Measurements from ENCODE around the gene TRAF3IP1.

The TRAF3IP1 gene

DNA sequence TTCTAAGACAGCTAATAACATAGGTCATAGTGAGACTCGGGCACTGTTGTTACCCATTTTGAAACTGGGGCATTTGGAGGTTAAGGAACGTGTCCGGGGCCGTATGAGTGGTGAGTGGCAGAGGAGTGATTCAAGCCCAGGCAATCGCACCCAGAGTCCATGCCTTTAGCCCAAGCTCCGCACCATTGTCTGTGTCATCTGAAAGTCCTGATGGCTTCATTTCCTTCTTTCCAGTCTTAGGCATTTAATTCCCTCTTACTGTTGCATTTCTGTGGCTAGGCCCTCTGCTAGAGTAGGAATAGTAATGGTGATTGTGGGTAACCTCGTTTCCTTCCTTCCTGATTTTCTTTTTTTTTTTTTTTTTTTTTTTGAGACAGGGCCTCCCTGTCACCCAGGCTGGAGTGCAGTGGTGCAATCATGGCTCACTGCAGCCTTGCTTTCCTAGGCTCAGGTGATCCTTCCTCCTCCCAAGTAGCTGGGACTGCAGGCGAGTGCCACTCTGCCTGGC is 56.6 kb downstream of the TRAF3IP1 start:
- TF ChIP-seq, protein P1, sequence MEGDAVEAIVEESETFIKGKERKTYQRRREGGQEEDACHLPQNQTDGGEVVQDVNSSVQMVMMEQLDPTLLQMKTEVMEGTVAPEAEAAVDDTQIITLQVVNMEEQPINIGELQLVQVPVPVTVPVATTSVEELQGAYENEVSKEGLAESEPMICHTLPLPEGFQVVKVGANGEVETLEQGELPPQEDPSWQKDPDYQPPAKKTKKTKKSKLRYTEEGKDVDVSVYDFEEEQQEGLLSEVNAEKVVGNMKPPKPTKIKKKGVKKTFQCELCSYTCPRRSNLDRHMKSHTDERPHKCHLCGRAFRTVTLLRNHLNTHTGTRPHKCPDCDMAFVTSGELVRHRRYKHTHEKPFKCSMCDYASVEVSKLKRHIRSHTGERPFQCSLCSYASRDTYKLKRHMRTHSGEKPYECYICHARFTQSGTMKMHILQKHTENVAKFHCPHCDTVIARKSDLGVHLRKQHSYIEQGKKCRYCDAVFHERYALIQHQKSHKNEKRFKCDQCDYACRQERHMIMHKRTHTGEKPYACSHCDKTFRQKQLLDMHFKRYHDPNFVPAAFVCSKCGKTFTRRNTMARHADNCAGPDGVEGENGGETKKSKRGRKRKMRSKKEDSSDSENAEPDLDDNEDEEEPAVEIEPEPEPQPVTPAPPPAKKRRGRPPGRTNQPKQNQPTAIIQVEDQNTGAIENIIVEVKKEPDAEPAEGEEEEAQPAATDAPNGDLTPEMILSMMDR (IDR thresholded peaks at IDR 0.05), result no peak
- no peak for DNase-seq (ENCODE audit: low spot score)
- H3K27ac ChIP-seq, result no peak overlapping the region
- no peak overlapping the region for H3K4me3 ChIP-seq

DNA sequence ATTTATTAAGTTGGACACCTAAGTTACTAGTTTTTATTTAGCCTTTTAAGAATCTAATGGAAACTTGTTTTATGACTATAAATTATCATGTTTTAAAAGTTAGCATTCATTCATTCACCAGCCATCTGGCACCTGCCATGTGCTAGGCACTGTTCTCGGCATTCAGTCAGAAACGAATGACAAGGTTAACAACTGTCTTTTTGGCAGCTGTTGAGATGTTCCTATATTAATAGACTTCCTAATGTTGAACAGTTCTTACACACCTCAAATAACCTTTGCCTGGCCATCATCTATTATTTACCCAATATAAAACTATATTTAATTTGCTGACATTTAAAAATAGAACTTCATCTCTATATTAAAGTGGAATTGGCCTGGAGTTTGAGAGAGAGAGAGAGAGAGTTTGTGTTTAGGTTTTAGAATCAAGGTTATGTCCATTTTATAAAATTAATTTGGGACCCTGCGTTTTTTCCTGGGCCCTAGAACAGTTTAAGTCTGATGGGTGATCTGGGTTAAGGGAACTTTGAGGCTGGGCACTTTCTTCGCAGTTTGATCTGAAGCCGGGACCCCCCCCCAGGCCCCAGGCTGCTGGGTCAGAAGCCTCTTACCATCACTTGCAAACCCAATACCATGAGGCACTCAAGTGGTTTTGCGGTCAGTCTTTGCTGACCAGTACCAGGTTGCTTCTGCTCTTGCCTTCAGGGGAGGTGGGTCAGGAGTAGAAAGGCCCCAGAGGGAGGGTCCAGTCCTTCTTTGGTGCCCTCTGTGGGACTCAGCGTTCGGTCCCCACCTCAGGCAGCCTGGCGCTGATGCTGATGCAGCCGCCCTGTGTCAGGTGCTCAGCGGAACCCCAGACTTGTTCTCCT is 58.1 kb downstream of the TRAF3IP1 start:
- H3K4me3 ChIP-seq, result no peak overlapping the region
- peak overlapping the region in 1 of 2 donors; percentile 66 for H3K27ac ChIP-seq
- TF ChIP-seq, protein P1 (IDR thresholded peaks at IDR 0.05), result no peak
- no peak for DNase-seq (ENCODE audit: low spot score)

- Histone ChIP-seq H3K27ac (peak overlapping the region in 1 of 2 donors; percentile 66), H3K4me3 (no peak overlapping the region)
- DNase-seq (ENCODE audit: low spot score), result no peak
- TF ChIP-seq, protein P1 (IDR thresholded peaks at IDR 0.05), result no peak
Measured at GRCh38 chr2:238379096-238379810, 58.9 kb downstream of the TRAF3IP1 start.

DNA sequence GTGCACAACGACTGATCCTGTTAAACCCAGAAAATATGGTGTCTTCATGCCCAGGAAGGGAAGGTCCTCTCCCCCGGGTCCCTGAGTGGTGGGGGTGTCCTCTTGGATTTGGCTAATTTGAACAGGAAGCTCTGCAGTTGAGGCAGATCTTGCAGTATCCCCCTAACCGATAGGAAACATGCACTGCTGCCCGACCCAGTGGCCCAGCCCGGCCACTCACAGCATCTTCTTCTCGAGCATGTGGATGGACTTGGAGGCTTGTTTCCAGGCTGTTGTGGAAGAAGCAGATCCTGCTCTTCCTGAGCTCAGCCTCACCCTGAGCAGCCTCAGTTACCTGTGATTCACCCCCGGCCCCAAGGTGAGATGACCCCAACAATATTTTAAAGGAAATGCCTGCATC is 60.0 kb downstream of the TRAF3IP1 start:
- Histone ChIP-seq H3K27ac (peak overlapping the region in 1 of 2 donors; percentile 66), H3K4me3 (no peak overlapping the region)
- TF ChIP-seq, protein P1 (IDR thresholded peaks at IDR 0.05), result no peak
- no peak for DNase-seq (ENCODE audit: low spot score)

DNA sequence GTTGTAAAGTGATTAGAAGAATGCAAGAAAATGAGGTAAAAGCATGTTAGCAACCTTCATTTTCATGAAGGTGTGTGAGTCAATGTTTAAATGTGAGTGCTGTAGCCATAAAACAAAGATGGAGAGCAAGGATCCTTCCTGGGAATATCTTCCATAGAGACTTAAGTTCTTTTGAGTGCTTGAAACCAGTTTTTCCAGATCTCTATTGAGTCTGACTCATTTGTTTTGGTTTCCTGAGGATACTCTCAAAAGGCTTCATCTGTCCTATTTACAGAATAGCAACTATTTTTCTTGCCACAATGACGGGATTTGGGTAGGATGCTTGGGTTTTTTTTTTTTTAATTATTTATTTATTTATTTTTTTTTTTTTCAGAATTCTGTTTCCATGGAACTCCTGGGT is 60.5 kb downstream of the TRAF3IP1 start:
- TF ChIP-seq, protein P1 (IDR thresholded peaks at IDR 0.05), result no peak
- Histone ChIP-seq H3K27ac (peak overlapping the region in 1 of 2 donors; percentile 66), H3K4me3 (no peak overlapping the region)
- no peak for DNase-seq (ENCODE audit: low spot score)

DNA sequence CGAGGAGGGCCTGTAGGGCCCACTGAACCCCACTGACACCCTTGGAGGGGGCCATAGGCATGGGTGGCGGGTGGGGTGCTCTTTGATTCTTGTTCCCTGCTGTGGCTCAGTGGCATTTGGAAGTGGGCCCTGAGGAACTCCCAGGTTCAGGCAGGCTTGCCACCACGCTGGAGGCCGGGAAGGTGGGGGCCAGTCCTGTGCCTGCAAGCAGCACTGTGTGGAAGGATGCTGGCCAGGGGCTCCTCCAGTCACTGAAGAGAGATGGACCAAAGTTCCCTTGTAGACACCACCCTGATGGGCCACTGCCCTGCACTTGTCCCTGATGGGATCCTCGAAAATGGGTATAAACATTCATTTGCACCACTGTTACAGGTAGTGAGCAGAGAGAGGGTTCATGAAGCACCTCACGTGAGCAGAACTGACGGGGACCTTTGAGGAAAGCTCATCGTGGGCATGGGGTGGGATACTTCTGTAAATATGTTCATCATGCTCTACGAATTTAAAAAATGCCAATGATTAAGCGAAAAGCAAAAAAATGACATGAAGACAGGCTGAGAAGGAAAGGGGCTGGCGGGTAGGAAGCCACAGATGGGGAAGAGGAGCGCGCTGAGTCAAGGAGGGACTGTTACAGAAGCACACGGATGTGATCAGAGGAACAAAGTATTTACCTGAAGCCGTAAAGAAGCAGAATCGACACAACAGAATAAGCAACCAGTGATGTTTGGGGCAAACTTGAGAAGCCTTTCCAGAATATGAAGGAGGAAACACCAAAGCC is 61.2 kb downstream of the TRAF3IP1 start:
- TF ChIP-seq, protein P1 (IDR thresholded peaks at IDR 0.05), result no peak
- Histone ChIP-seq H3K27ac (no peak overlapping the region), H3K4me3 (no peak overlapping the region)
- no peak for DNase-seq (ENCODE audit: low spot score)
